ENCODE results near the gene ARHGEF39.
A peak's percentile ranks its signal among the peaks of the same experiment; 100 is the strongest.

The ARHGEF39 gene

DNA sequence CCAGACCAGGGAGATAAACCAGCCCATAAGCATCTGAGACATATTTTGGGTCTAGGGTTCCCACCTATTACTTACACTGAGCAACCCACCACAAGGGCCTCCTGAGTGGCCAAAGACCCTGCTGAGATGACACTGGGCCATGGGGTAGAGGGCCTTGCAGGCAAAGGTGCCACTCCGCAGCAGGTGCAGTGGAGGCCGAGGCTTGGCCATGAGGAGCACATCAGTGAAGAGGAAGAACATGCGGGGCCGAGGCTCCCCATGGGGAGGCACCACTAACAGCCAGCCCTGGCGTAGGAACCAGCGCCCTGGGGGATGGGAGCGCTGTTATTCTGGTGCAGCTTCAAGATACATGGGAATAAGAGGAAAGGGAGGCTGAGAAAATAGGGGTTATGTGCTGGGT, 2.6 kb downstream of the ARHGEF39 start:
- Histone ChIP-seq H3K4ac (ENCODE audit: low read length) (no peak overlapping the region), H2BK15ac (ENCODE audit: low read length) (no peak overlapping the region), H4K8ac (ENCODE audit: low read depth, low read length) (no peak overlapping the region), H3K27ac (replicated peaks; ENCODE audit: low read length) (no peak overlapping the region), H4K91ac (ENCODE audit: low read depth, low read length, poor library complexity) (no peak overlapping the region), H3K18ac (ENCODE audit: low read length) (no peak overlapping the region), H3K79me1 (ENCODE audit: low read depth, low read length) (peaks cover 8% of the 10 kb centered on the region), H3K14ac (ENCODE audit: low read length) (no peak overlapping the region), H3K4me2 (ENCODE audit: insufficient read depth, low read length, poor library complexity, severe bottlenecking) (no peak overlapping the region), H3K4me1 (ENCODE audit: control insufficient read depth in 2 of 2, insufficient read depth in 1 of 2, low read depth in 1 of 2, low read length in 2 of 2) (peaks cover 7 to 13% of the 10 kb centered on the region in 2 donors), H2AK5ac (ENCODE audit: low read depth, low read length) (peak overlapping the region; percentile 64), H3K23ac (ENCODE audit: low read depth, low read length, poor library complexity) (no peak overlapping the region), H3K9me3 (replicated peaks in 1 of 2; ENCODE audit: control insufficient read depth in 2 of 2, insufficient read depth in 1 of 2, low read depth in 1 of 2, low read length in 2 of 2) (no peaks in the 10 kb centered on the region), H2BK5ac (ENCODE audit: low read length) (no peak overlapping the region), H2BK12ac (ENCODE audit: low read length) (no peak overlapping the region), H3K36me3 (replicated peaks in 1 of 2; ENCODE audit: control insufficient read depth in 2 of 2, insufficient read depth in 2 of 2, low read length in 2 of 2) (peaks cover 27 to 42% of the 10 kb centered on the region in 2 donors), H3K27me3 (ENCODE audit: control insufficient read depth in 3 of 3, insufficient read depth in 3 of 3, low read depth in 1 of 3, low read length in 3 of 3) (no peaks in the 10 kb centered on the region), H2AFZ (ENCODE audit: low read length) (no peak overlapping the region), H3K4me3 (ENCODE audit: low read length in 2 of 2) (no peak overlapping the region), H3K9ac (ENCODE audit: low read depth, low read length, poor library complexity) (peak overlapping the region; percentile 25), H2BK120ac (ENCODE audit: low read depth, low read length) (no peak overlapping the region)
- WGBS, 2 donors (ENCODE audit: extremely low coverage in 2 of 2, insufficient read length in 2 of 2, insufficient replicate concordance in 1 of 2): no CpG with 5 or more reads among the region's 7 CpGs
- no peak for DNase-seq (ENCODE audit: low spot score)

GRCh38 chr9:35661756-35662350, 3.1 kb downstream of the ARHGEF39 start:
- H3K9me3 ChIP-seq (replicated peaks in 1 of 2; ENCODE audit: control insufficient read depth in 2 of 2, insufficient read depth in 1 of 2, low read depth in 1 of 2, low read length in 2 of 2): no peaks in the 10 kb centered on the region
- peaks cover 9 to 16% of the 10 kb centered on the region in 2 donors for H3K4me1 ChIP-seq (ENCODE audit: control insufficient read depth in 2 of 2, insufficient read depth in 1 of 2, low read depth in 1 of 2, low read length in 2 of 2)
- no CpG with 5 or more reads among the region's 3 CpGs for WGBS, 2 donors (ENCODE audit: extremely low coverage in 2 of 2, insufficient read length in 2 of 2, insufficient replicate concordance in 1 of 2)
- no peak overlapping the region for H3K14ac ChIP-seq (ENCODE audit: low read length)
- peaks cover 8% of the 10 kb centered on the region for H3K79me1 ChIP-seq (ENCODE audit: low read depth, low read length)
- H3K4ac ChIP-seq (ENCODE audit: low read length): no peak overlapping the region
- H4K91ac ChIP-seq (ENCODE audit: low read depth, low read length, poor library complexity): no peak overlapping the region
- no peaks in the 10 kb centered on the region for H3K27me3 ChIP-seq (ENCODE audit: control insufficient read depth in 3 of 3, insufficient read depth in 3 of 3, low read depth in 1 of 3, low read length in 3 of 3)
- H2BK12ac ChIP-seq (ENCODE audit: low read length): no peak overlapping the region
- H2BK15ac ChIP-seq (ENCODE audit: low read length): no peak overlapping the region
- H2BK120ac ChIP-seq (ENCODE audit: low read depth, low read length): no peak overlapping the region
- H3K4me2 ChIP-seq (ENCODE audit: insufficient read depth, low read length, poor library complexity, severe bottlenecking): no peak overlapping the region
- H2AK5ac ChIP-seq (ENCODE audit: low read depth, low read length): no peak overlapping the region
- no peak overlapping the region for H3K9ac ChIP-seq (ENCODE audit: low read depth, low read length, poor library complexity)
- no peak overlapping the region for H2BK5ac ChIP-seq (ENCODE audit: low read length)
- H2AFZ ChIP-seq (ENCODE audit: low read length): no peak overlapping the region
- no peak overlapping the region for H3K4me3 ChIP-seq (ENCODE audit: low read length in 2 of 2)
- no peak for DNase-seq (ENCODE audit: low spot score)
- H4K8ac ChIP-seq (ENCODE audit: low read depth, low read length): no peak overlapping the region
- H3K36me3 ChIP-seq (replicated peaks in 1 of 2; ENCODE audit: control insufficient read depth in 2 of 2, insufficient read depth in 2 of 2, low read length in 2 of 2): peaks cover 27 to 42% of the 10 kb centered on the region in 2 donors
- H3K23ac ChIP-seq (ENCODE audit: low read depth, low read length, poor library complexity): no peak overlapping the region
- no peak overlapping the region for H3K18ac ChIP-seq (ENCODE audit: low read length)
- no peak overlapping the region for H3K27ac ChIP-seq (replicated peaks; ENCODE audit: low read length)

GRCh38 chr9:35660966-35661415, 4.0 kb downstream of the ARHGEF39 start:
- H3K4ac ChIP-seq (ENCODE audit: low read length): no peak overlapping the region
- no peak overlapping the region for H3K4me3 ChIP-seq (ENCODE audit: low read length in 2 of 2)
- no peak overlapping the region for H2BK15ac ChIP-seq (ENCODE audit: low read length)
- WGBS, 2 donors (ENCODE audit: extremely low coverage in 2 of 2, insufficient read length in 2 of 2, insufficient replicate concordance in 1 of 2): no CpG with 5 or more reads among the region's 9 CpGs
- no peaks in the 10 kb centered on the region for H3K9me3 ChIP-seq (replicated peaks in 1 of 2; ENCODE audit: control insufficient read depth in 2 of 2, insufficient read depth in 1 of 2, low read depth in 1 of 2, low read length in 2 of 2)
- H3K4me1 ChIP-seq (ENCODE audit: control insufficient read depth in 2 of 2, insufficient read depth in 1 of 2, low read depth in 1 of 2, low read length in 2 of 2): peaks cover 9 to 16% of the 10 kb centered on the region in 2 donors
- no peak overlapping the region for H3K18ac ChIP-seq (ENCODE audit: low read length)
- H4K91ac ChIP-seq (ENCODE audit: low read depth, low read length, poor library complexity): no peak overlapping the region
- no peak overlapping the region for H4K8ac ChIP-seq (ENCODE audit: low read depth, low read length)
- no peak overlapping the region for H2BK5ac ChIP-seq (ENCODE audit: low read length)
- no peak for DNase-seq (ENCODE audit: low spot score)
- no peak overlapping the region for H2BK120ac ChIP-seq (ENCODE audit: low read depth, low read length)
- H3K23ac ChIP-seq (ENCODE audit: low read depth, low read length, poor library complexity): no peak overlapping the region
- H3K36me3 ChIP-seq (replicated peaks in 1 of 2; ENCODE audit: control insufficient read depth in 2 of 2, insufficient read depth in 2 of 2, low read length in 2 of 2): peaks cover 27 to 42% of the 10 kb centered on the region in 2 donors
- no peak overlapping the region for H3K4me2 ChIP-seq (ENCODE audit: insufficient read depth, low read length, poor library complexity, severe bottlenecking)
- no peak overlapping the region for H3K9ac ChIP-seq (ENCODE audit: low read depth, low read length, poor library complexity)
- H3K27ac ChIP-seq (replicated peaks; ENCODE audit: low read length): no peak overlapping the region
- no peaks in the 10 kb centered on the region for H3K27me3 ChIP-seq (ENCODE audit: control insufficient read depth in 3 of 3, insufficient read depth in 3 of 3, low read depth in 1 of 3, low read length in 3 of 3)
- peaks cover 8% of the 10 kb centered on the region for H3K79me1 ChIP-seq (ENCODE audit: low read depth, low read length)
- no peak overlapping the region for H2AK5ac ChIP-seq (ENCODE audit: low read depth, low read length)
- no peak overlapping the region for H2AFZ ChIP-seq (ENCODE audit: low read length)
- H2BK12ac ChIP-seq (ENCODE audit: low read length): no peak overlapping the region
- no peak overlapping the region for H3K14ac ChIP-seq (ENCODE audit: low read length)

DNA sequence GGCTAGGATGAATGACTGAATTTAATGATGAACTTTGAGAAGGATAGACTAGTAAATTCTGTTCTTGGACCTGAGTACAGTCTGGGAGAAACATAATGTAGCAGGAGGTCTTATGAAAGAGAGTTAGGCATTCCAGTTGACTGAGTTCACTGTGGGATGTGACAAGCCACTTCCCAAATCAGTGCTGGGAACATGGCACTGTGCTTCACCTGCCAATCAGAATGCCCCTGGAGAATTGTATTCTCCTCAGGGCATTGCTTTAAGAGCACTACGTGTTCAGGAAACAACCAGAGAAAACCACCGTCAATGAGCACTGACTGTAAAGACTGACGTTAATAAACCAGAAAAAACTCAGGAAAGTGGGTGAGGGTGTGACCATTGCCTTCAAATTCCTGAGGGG, 5.7 kb downstream of the ARHGEF39 start:
- H2BK12ac ChIP-seq (ENCODE audit: low read length): no peak overlapping the region
- no peak overlapping the region for H2AK5ac ChIP-seq (ENCODE audit: low read depth, low read length)
- H3K9ac ChIP-seq (ENCODE audit: low read depth, low read length, poor library complexity): no peak overlapping the region
- no peak overlapping the region for H3K4me2 ChIP-seq (ENCODE audit: insufficient read depth, low read length, poor library complexity, severe bottlenecking)
- H2BK120ac ChIP-seq (ENCODE audit: low read depth, low read length): no peak overlapping the region
- no peak overlapping the region for H3K14ac ChIP-seq (ENCODE audit: low read length)
- no peak overlapping the region for H3K27ac ChIP-seq (replicated peaks; ENCODE audit: low read length)
- H2BK5ac ChIP-seq (ENCODE audit: low read length): no peak overlapping the region
- no peak overlapping the region for H2BK15ac ChIP-seq (ENCODE audit: low read length)
- peaks cover 4% of the 10 kb centered on the region for H3K79me1 ChIP-seq (ENCODE audit: low read depth, low read length)
- no peak for DNase-seq (ENCODE audit: low spot score)
- WGBS, 2 donors (ENCODE audit: extremely low coverage in 2 of 2, insufficient read length in 2 of 2, insufficient replicate concordance in 1 of 2): no CpG with 5 or more reads among the region's 3 CpGs
- no peak overlapping the region for H3K18ac ChIP-seq (ENCODE audit: low read length)
- H3K23ac ChIP-seq (ENCODE audit: low read depth, low read length, poor library complexity): no peak overlapping the region
- no peaks in the 10 kb centered on the region for H3K9me3 ChIP-seq (replicated peaks in 1 of 2; ENCODE audit: control insufficient read depth in 2 of 2, insufficient read depth in 1 of 2, low read depth in 1 of 2, low read length in 2 of 2)
- no peak overlapping the region for H3K4ac ChIP-seq (ENCODE audit: low read length)
- H3K4me3 ChIP-seq (ENCODE audit: low read length in 2 of 2): peak overlapping the region in 1 of 2 donors; percentile 88
- H2AFZ ChIP-seq (ENCODE audit: low read length): no peak overlapping the region
- peaks cover 6 to 13% of the 10 kb centered on the region in 2 donors for H3K4me1 ChIP-seq (ENCODE audit: control insufficient read depth in 2 of 2, insufficient read depth in 1 of 2, low read depth in 1 of 2, low read length in 2 of 2)
- no peaks in the 10 kb centered on the region for H3K27me3 ChIP-seq (ENCODE audit: control insufficient read depth in 3 of 3, insufficient read depth in 3 of 3, low read depth in 1 of 3, low read length in 3 of 3)
- no peak overlapping the region for H4K8ac ChIP-seq (ENCODE audit: low read depth, low read length)
- peaks cover 27 to 42% of the 10 kb centered on the region in 2 donors for H3K36me3 ChIP-seq (replicated peaks in 1 of 2; ENCODE audit: control insufficient read depth in 2 of 2, insufficient read depth in 2 of 2, low read length in 2 of 2)
- no peak overlapping the region for H4K91ac ChIP-seq (ENCODE audit: low read depth, low read length, poor library complexity)

Measured in neuronal stem cell (in vitro differentiated cells).